NCI-H1417 treated with DMSO at 0.1 percent for 48 hours (cell line): ENCODE measurements around the gene DDX31.

Experiments
- DNase-seq: peaks from one replicate; lab custom pipeline; 2025; lab: John Stamatoyannopoulos, UW

Gene DDX31

DNA sequence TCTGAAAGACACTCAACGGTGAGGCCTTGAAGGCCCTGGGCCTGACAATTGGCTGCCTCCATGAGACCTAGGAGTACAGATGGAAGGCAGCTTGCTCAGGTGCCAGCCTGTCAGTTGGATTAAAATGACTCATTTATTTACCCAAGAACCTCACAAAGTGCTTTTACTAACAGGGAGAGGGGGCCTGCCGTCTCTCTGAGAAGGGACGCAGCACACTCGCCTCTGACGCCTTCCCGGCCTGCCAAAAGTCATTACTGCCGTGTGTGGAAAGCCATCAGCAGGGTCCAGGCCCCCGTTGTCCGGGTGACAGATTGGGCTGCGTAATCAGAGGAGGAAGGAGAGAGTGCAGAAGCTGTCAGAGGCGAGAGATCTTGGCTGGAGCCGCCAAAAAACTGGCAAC is 32.4 kb downstream of the DDX31 start:
- DNase-seq: peak; percentile 11

DNA sequence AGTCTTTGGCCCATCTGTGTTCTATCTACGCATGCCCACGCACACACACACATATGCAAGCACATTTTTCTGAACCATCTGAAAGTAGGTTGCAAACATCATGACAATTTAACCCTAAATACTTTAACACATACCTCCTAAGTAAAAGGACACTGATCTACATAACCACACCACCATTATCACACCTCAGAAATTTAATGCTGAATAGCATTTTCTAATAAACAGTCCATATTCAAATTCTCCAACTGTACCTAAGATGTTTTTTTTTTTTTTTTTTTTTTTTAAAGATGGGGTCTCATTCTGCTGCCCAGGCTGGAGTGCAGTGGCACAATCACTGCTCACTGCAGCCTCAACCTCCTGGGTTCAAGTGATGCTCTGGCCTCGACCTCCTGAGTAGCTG is 35.5 kb downstream of the DDX31 start:
- DNase-seq: no peak

DNA sequence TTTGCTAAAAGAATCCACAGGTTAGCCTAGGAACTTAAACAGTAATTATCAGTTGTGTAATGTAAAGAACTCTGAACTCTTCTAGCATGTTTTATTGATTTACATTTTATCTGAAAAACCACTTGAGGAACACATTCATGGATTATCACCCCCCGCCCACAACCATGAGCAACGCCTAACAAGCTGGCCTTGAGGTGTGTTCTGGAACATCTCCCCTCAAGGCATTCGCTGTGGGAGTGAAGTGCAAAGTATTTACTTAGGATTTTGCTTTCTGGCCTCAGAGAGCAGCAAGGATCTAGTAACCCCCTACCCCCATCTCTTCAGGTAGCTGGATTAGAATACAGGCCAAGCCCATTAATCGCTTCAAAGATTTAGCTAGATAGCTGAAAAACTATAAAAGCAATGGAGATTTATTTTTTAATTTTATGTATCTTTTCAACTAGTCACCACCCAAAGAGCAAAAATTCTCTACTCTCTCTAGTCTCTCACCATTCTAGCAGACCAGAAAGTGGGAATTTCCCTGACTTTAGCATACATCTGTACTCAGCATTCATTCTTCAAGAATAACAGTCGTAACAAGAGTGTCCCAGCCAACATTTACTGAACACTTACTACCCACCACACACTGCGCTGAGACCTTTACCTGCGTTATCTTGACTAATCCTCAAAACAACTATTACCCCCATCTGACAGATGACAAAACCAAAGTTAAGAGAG is 37.2 kb downstream of the DDX31 start:
- DNase-seq: no peak

DNA sequence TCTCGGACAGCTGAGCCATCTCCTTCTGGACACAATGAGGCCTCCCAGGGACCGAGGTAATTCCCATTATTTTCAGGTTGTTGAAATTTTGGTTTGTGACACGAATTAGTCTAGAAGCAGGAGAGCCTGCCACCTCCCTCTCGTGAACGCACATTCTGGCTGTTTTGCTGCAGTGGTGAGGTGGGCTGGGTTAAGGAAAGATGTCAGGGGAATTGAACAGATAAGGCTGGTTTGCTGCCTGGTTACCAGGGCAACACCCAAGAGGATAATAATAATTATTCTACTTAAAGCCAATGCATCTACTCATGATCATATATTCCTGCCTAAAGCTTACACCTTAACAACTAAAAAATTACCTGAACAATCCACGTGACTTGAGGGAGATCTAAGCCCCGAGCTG is 38.1 kb downstream of the DDX31 start:
- DNase-seq: no peak

DNA sequence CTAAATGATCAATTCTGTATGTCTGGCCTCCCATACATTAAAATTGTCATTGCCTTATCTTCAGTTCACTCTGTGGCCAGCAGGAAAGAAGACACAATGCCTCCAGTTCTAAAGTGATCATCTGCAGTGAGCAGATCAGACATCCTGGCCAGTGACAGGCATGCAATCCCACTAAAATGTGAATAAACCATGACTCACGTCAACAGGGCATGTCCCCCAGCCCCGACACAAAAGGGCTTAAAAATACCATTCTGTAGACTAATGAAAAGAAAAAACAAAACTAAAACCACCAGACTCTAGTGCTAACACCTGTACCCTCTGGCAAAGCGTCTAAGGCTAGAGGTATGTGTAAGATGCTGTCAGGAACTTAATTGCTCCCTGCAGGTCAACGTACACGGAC is 38.5 kb downstream of the DDX31 start:
- no peak for DNase-seq

DNA sequence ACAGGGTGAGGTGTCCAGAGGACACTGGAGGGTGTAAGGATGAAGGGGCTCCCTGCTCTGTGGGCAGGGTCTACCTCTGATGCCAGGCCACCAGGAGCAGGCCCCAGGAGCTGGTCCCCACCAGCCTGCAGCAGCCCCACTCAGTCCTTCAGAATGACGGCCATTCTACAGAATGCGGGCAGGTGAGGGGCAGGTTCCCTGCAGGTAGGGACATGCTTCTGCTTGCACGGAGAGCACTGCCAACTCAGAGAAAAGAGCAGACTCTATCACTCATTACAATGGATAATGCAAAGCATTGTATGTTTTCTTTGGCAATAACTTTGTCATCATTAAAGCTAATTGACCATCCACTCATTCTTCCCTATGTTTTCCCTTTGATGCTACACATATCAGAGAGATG is 39.0 kb downstream of the DDX31 start:
- no peak for DNase-seq

DNA sequence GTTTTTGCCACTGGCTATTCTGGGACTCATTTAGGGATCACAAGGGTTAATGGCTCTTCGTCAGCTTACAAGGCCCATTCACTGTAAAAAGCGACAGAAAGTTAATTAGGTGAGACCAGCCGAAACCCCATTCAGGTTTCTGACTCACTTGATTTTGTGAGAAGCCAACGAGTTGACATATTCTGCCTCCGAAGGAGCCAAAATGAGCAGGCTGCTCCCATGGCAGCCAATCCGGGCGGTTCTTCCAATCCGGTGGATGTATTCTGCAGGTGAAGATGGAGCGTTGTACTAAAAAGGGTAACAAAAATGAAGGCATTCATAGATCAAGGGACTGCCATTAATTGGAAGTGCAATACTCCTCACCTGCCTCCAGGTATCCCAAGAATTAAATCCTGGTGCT is 39.7 kb downstream of the DDX31 start:
- no peak for DNase-seq

DNA sequence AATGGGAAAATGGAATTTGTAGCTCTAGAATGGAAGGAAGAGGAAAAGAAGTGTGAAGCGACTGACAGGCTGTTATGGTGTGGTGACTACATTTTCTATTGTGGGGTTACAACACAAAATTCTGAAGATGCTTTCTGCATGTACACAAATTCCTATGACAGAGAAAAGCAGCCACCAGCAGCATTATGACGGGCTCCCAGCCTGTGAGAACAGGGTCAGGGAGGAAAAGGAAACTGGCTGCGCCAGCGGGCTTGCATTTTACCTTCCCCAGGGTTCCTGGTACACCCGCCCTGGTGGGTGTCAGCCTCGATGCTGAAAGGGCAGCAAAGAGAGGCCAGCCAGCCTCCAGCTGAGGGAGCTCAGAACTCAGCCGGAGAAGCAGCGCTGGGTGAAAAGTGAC is 41.0 kb downstream of the DDX31 start:
- no peak for DNase-seq

DNA sequence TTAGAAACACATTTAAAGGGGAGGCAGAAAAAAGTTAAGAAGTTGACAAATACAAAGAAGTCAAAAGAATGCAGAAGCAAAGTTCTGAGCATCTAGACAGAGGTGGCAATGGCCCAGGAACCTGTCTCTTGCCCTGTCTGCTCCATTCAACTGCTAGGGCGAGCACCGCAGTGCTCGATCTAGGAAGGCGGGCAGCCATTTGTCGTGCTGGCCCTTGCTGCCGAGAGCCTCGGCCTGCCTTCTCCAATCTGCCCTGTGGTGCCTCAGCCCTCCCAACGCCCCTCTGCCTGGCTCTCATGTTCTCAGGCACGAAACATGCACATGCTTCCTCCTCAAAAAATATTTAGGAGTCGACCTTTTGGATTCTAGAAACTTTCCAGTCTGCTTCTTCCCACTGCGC is 42.2 kb downstream of the DDX31 start:
- no peak for DNase-seq

DNA sequence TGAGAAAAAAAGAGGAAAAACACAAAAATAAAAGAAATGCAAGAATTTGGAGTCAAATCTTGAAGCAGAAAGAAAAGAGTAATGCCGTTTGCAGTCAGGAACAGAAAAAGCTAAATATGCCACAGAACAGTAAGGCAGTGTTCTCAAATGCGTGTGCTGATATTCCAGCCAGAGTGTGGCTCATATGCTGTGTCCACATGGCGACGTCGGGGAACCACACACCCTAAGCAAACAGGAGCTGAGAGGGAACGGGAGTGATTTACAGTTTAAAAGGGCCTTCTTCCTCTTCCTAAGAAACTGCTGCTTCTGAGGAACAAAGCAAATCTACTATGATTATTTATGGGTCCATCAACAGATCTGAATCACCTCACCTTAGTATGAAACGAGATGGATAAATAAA is 42.7 kb downstream of the DDX31 start:
- DNase-seq: no peak

DNA sequence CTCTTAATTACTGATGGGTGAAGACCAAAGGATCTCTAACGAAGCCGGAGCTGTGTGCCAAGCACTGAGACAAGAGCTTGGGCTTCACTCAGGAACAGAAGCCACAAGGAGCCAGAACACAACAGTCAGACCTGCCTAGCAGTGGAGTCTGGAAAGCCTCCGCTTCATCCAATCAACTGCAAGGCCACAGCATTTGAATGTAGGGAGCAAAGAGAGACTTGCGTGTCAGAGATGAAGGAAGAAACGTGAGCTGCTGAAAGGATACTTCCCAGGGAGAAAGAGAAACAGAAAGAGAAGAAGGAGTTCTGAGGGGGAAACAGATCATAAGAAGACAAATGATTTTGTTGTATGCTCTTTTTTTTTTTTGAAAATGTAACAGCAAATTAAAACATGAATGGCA is 43.5 kb downstream of the DDX31 start:
- DNase-seq: no peak

DNA sequence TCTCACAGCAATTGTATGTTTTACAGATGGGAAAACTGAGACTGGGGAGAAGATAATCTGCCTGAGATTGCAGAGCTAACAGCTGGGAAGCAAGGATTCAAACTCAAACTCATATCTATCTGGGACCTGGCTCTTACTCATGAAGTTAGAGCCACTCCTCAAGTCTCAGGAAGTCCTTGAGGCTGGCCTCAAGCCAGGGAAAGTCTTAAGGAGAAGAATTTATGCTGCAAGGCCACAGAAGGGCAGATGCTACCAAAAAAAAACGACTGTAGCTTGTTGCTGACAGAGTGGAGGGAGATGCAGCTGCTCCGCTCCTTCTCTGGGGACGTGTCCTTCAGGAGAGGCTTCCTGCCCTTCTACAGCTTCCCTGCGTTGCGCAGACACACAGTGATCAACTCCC is 47.6 kb downstream of the DDX31 start:
- no peak for DNase-seq

DNA sequence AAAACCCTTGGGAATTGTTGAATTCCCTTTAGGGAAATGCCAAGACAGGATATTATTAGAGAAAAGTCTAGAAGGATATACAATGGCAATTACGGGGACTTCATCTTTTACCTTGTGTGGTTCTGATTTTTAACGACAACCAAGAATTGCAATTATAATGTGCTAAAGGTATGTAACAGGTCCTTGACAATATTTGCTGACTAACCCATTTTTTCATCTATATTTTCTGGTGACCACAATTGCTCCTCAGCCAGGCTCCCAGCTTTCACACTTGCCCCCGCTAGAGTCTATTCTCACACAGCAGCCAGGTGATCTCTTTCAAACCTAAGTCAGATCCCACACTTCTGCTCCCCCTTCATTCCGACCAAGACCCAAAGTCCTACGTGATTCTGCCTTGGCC is 53.1 kb downstream of the DDX31 start:
- DNase-seq: no peak

DNA sequence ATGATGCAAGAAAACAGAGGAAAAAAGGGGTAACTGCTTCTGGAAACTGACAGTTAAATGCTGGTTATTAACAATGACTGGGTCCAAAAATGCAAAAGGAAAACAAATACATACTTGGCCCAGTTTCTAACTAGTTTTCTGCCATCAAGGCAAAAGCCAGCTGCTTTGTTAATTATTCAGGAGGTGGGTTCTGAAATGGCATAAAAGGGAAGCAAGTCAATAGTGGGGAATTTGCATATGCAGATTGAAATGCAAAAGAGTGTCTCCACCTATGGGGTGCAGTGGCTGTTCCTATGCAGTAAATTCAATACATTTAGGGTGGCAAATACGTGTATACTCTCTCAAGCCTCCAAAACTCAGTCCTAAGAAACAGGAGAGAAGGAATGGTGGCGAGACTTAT is 54.0 kb downstream of the DDX31 start:
- no peak for DNase-seq

DNA sequence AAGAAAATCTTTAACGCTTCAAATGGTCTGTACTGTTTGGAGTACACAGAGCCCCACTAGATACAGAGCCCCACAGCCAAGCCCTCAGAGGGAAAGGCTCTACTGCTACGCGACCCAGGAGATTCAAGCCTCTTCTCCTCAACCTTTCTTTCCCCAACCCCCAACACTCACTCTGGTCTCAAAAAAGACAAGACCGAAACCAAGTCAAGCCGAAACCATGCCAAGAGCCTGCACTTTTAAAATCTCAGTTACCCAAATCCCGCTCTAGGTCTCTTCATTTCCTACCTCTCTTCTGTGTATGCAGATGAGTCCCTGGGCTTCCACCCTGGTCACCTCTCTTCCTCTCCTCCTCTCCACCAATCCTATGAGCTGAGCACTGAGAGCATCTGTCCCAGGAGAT is 55.5 kb downstream of the DDX31 start:
- DNase-seq: no peak

DNA sequence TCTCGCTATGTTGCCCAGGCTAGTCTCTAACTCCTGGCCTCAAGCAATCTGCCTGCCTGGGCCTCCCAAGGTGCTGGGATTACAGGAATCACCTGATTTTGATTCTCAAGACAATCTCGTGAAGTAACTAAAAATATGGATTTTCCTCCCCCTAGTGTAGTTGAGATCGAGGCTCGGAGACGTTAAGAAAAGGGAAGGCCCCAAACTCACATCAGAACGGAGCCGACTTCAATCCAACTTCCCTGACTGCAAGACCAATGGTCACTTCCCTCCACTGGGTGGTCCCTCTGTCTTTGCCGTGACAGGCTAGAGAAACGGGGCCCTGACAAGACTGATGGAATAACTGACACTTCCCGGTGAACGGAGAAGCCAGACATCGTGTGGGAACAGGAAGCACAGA is 59.1 kb downstream of the DDX31 start:
- no peak for DNase-seq

DNA sequence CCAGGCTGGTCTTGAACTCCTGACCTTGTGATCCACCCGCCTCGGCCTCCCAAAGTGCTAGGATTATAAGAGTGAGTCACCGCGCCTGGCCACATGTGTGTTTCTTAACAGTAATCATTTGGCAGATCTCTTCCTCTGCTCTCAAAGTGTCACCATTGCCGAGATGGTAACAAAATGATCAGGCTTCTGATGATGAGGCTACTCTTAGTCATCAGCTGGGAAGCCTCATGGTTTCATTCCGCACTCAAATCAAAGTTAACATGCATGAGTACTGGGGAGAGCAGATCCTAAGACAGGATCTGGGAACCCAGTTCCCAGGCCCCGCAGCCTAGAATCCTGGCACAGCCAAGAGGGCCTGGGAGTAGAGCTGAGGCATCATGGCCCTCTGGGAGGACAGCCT is 60.0 kb downstream of the DDX31 start:
- DNase-seq: no peak

DNA sequence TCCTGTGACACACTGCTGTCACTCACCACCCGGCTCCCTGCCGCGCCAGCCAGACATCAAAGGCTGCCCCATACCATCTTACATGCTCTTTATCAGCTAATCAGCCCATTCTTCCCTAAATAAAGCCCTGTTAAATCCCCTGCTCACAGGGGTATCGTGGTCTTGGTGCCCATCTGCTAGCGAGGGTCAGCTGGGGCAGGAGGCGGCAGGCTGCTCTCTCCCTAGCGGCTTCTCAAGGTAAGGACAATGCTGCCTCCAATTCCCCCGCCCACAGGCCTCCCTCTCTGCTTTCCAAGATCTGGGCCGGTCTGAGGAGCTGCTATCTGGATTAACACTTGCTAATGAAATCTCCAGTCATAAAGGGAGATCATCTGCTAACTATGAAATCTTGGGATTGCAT is 60.6 kb downstream of the DDX31 start:
- DNase-seq: no peak

DNA sequence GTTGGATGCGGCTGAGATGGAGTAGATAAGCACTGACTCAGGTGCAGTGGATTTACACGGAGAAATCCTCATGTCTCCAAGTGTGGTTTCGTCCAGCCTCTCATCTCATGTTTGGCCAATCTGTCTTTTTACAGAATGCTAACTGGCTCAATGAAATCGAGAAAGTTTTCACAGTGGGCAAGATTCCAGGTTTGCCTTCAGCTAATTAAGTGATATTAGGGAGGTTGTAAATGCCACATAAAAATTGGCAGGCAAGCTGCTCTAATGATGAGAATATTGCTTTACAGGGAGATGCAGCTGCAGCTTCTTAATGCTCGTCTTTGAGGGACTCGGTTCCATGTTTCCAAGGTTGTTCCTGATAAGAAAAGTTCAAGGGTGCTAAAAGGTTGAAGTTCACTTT is 63.7 kb downstream of the DDX31 start:
- DNase-seq: no peak

DNA sequence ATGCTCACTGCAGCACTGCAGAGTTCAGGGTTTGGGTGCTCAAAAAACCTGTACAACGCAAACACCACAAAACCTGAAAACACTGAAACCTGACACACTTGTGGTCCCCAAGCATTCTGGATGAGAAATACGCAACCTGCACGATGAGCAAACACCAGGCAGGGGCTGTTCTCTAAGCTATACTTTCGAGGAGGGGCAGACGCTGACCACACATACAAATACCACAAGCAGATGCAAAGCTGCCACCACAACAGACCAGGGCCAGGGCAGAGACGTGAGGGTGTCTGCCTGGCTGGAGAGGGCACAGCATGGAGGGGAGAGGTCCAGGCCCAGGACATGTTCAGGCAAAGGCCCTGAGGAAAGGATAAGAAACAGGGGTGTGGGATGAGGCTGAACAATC is 64.4 kb downstream of the DDX31 start:
- no peak for DNase-seq

DNA sequence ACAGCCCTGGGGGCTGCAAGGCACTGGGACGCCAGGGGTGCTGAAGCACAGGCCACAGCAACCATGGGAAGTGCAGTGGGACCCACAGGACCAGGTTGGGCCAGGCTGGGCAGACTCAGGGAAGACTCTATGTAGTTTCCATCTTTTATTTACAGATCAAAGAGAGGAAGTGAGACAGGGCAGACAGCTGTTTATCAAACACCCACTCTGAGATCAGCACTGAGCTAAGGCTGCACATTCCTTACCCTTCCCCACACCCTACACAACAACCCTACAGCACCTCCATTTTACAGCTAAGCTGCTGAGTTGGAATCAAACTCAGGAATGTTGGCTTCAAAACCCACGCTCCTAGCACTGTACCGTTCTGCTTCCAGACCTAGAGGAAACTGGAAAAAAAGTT is 67.6 kb downstream of the DDX31 start:
- no peak for DNase-seq

DNA sequence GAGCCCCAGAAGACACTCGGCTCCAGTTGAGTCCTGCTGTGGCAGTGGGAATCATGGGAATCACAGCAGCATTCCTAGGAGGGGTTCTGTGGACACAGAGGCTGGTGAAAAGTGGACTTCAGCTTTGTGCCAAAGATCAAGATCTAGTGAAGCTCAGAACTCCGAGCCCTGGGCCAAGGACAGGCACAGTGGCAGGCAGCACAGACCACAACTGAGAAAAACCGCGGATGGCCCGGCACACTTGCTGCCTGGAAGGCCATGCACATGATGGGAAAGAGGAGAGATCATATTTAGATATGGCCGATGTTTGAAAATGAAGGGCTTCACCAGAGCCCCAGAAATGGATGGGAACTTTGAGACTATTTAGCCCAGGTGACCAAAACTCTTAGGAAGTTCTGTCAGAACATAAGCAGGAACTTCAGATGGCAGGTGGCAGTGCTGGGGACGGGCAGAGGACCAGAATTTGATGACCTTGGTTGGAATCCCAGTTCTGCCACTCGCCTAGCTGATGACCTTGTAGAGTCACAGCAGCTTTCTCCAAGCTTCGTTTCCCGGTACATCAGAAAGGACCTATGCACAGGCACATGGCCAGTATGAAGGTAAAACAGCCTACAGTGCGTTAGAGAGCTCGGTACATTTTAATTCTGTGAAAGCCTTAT is 69.3 kb downstream of the DDX31 start:
- no peak for DNase-seq

DNA sequence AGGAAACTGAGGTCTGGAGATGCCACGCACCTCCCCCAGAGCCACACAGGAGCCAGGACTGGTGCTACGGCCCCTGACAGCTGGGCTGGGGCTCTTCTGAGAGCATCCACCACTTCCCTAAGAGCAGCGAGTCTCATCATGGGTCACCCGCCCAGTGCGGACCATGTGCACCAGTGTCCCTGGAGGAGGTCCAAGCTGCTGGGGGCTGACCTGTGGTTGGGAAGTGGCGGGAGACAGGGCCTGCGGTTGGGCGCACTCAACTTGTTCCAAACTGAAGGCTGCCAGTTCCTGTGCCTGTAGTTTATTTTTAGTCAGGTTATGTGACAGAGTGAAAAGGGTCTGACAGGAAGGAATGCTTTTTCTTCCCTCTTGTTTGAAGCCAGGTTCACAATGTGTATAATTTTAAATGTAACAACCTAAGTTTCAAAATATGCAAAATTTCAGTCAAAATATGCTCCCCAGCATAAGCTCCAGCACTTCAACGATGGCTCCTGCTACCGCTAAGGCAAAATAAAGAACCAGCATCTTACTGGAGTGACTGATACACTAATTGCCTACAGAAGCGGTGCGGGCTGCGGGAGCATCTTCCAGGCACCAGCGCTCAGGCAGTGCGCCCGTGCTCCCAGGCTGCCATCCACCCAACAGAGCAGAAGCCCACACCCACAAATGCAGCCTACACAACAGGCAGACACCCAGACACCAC is 72.6 kb downstream of the DDX31 start:
- no peak for DNase-seq

DNA sequence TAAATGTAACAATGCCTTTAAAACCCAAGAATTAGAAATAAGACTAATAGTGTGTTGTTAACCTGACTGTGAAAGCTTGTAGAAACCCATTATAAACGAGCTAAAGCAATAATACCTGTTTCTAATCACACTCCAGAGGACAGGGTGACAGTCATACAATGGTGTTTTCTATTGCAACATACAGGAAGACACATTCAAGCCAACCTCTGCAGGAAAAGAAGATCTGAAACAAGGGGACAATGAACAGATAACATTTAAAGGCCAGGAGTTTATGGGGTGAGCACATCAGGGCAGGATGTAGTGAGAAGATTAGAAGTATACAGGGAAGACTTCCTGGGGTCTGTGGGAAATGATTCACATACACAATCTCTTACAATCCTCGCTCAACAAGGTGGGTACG is 73.6 kb downstream of the DDX31 start:
- no peak for DNase-seq
